Smooth muscle cell (in vitro differentiated cells): ENCODE measurements around the gene EPHA10. TPM values are rescaled to one million over a fixed set of nuclear protein-coding genes. Genes with fewer than 3 reads are reported as not detected.

Source experiments
- DNase-seq: peaks from one replicate; lab custom pipeline; 2025; ENCODE audit not compliant: unreplicated experiment; lab: John Stamatoyannopoulos, UW
- H2AFZ ChIP-seq: fragments of 200-600 bp; sonication (generic); 2 replicates; pipeline ENCODE4 v1.6.0; 2016; ENCODE audit warnings: antibody characterized with exemption, low read depth, mild to moderate bottlenecking
- H3F3A ChIP-seq: fragments of 200-600 bp; sonication (generic); 2 replicates; pipeline ENCODE4 v1.6.0; 2017; ENCODE audit warnings: antibody characterized with exemption, low read depth
- H3K27ac ChIP-seq: fragments of 200-600 bp; sonication (generic); 2 replicates; pipeline ENCODE4 v1.5.1; 2016; ENCODE audit warnings: low read depth, mild to moderate bottlenecking
- H3K27me3 ChIP-seq: fragments of 200-600 bp; sonication (generic); 2 replicates; pipeline ENCODE4 v1.6.1; 2016; ENCODE audit warnings: low read depth, mild to moderate bottlenecking
- H3K36me3 ChIP-seq: fragments of 200-600 bp; sonication (generic); 2 replicates; pipeline ENCODE4 v1.5.1; 2016; ENCODE audit warnings: low read depth
- H3K4me1 ChIP-seq: fragments of 200-600 bp; sonication (generic); 2 replicates; pipeline ENCODE4 v1.5.1; 2016; ENCODE audit warnings: low read depth
- H3K4me2 ChIP-seq: fragments of 200-600 bp; sonication (generic); 2 replicates; pipeline ENCODE4 v1.6.0; 2016; ENCODE audit warnings: mild to moderate bottlenecking
- H3K4me3 ChIP-seq: fragments of 200-600 bp; sonication (generic); 2 replicates; pipeline ENCODE4 v1.5.1; 2016; ENCODE audit warnings: mild to moderate bottlenecking
- H3K79me2 ChIP-seq: fragments of 200-600 bp; sonication (generic); 2 replicates; pipeline ENCODE4 v1.6.0; 2016; ENCODE audit warnings: low read depth, mild to moderate bottlenecking
- H3K9ac ChIP-seq: fragments of 200-600 bp; sonication (generic); 2 replicates; pipeline ENCODE4 v1.6.0; 2016; ENCODE audit warnings: low read depth
- H3K9me3 ChIP-seq: fragments of 200-600 bp; sonication (generic); replicated peaks from 2 replicates; pipeline ENCODE4 v1.5.1; 2016; ENCODE audit warnings: low read depth
- H4K20me1 ChIP-seq: fragments of 200-600 bp; sonication (generic); 2 replicates; pipeline ENCODE4 v1.6.0; 2016; ENCODE audit warnings: low read depth
- CTCF ChIP-seq: fragments of 200-600 bp; sonication (generic); IDR thresholded peaks from 2 replicates; pipeline ENCODE4 v1.5.1; 2017; ENCODE audit warnings: borderline replicate concordance, mild to moderate bottlenecking, antibody characterized with exemption; ENCODE audit not compliant: insufficient read depth, poor library complexity, severe bottlenecking
- WGBS: methylation state at CpG from one replicate; pipeline ENCODE4 v1.1.7; 2016; ENCODE audit warnings: low lambda C conversion rate; 5-methylcytosine and 5-hydroxymethylcytosine counted together
- polyA plus RNA-seq: library from polyadenylated mRNA; unstranded; fragments of >200 nt; fragmentation: Nextera tagmentation; extraction: Ambion mirVana; gene quantifications from 2 replicates; pipeline ENCODE4 v1.2.1, GENCODE V29; 2016
- total RNA-seq: library from RNA; depleted of rRNA; stranded (reverse); fragments of >200 nt; gene quantifications from 2 replicates; pipeline ENCODE4 v1.2.3, GENCODE V29; 2014

Gene EPHA10
- total and polyA plus RNA-seq, 2 experiments from 2014 or later: not detected

- Histone ChIP-seq H3K9ac (no peak overlapping the region), H3K4me2 (no peak overlapping the region), H3K4me1 (no peaks in the 10 kb centered on the region), H3K27me3 (no peaks in the 10 kb centered on the region), H3K9me3 (no peaks in the 10 kb centered on the region), H3K4me3 (no peak overlapping the region), H3F3A (no peaks in the 10 kb centered on the region), H2AFZ (no peak overlapping the region), H4K20me1 (no peaks in the 10 kb centered on the region), H3K27ac (no peak overlapping the region), H3K79me2 (no peaks in the 10 kb centered on the region), H3K36me3 (no peaks in the 10 kb centered on the region)
- DNase-seq: no peak
- TF ChIP-seq CTCF: no peak
- 97% methylated on average over 14 of the region's 14 CpGs for whole genome bisulfite sequencing
These were observed 61.9 kb downstream of the EPHA10 start for GRCh38 chr1:37703061-37703460.

GRCh38 chr1:37701051-37701450 is 63.9 kb downstream of the EPHA10 start:
- Histone ChIP-seq H3K27ac (no peak overlapping the region), H3K27me3 (no peaks in the 10 kb centered on the region), H3K36me3 (no peaks in the 10 kb centered on the region), H4K20me1 (no peaks in the 10 kb centered on the region), H3K4me2 (no peak overlapping the region), H3K79me2 (no peaks in the 10 kb centered on the region), H3K9ac (no peak overlapping the region), H3K4me1 (no peaks in the 10 kb centered on the region), H2AFZ (no peak overlapping the region), H3K4me3 (no peak overlapping the region), H3F3A (no peaks in the 10 kb centered on the region), H3K9me3 (no peaks in the 10 kb centered on the region)
- no peak for DNase-seq
- TF ChIP-seq CTCF: no peak
- 90% methylated on average over 2 of the region's 2 CpGs for WGBS

- Histone ChIP-seq H3K4me1 (no peaks in the 10 kb centered on the region), H3K9me3 (no peaks in the 10 kb centered on the region), H3K79me2 (no peaks in the 10 kb centered on the region), H3F3A (no peaks in the 10 kb centered on the region), H2AFZ (no peak overlapping the region), H3K4me2 (no peak overlapping the region), H3K36me3 (no peaks in the 10 kb centered on the region), H3K27ac (no peak overlapping the region), H3K4me3 (no peak overlapping the region), H3K27me3 (no peaks in the 10 kb centered on the region), H4K20me1 (no peaks in the 10 kb centered on the region), H3K9ac (no peak overlapping the region)
- WGBS: 99% methylated on average over 7 of the region's 7 CpGs
- TF ChIP-seq CTCF: no peak
- no peak for DNase-seq
These were observed 65.8 kb downstream of the EPHA10 start for GRCh38 chr1:37699147-37699546.

- Histone ChIP-seq H3K9ac (no peak overlapping the region), H3K4me2 (no peak overlapping the region), H3K27ac (no peak overlapping the region), H3K9me3 (no peaks in the 10 kb centered on the region), H2AFZ (no peak overlapping the region), H3K36me3 (no peaks in the 10 kb centered on the region), H3K4me3 (no peak overlapping the region), H3K27me3 (no peaks in the 10 kb centered on the region), H3K4me1 (no peaks in the 10 kb centered on the region), H4K20me1 (no peaks in the 10 kb centered on the region), H3F3A (no peaks in the 10 kb centered on the region), H3K79me2 (peaks cover 8% of the 10 kb centered on the region)
- no peak for DNase-seq
- no peak for TF ChIP-seq CTCF
- WGBS: 96% methylated on average over 2 of the region's 2 CpGs
These were observed 67.2 kb downstream of the EPHA10 start for GRCh38 chr1:37697737-37698136.
